Trophoblast cell (in vitro differentiated cells and primary cell): ENCODE measurements around the gene TIGD1.

Source experiments
- DNase-seq, 2 donors: peaks; one replicate each; pipeline ENCODE4 v3.0.0-alpha.2; 2016
- H2AFZ ChIP-seq: 2 replicates; pipeline ENCODE4 v1.6.1; 2013; ENCODE audit warnings: low read length, moderate library complexity, mild to moderate bottlenecking; ENCODE audit not compliant: insufficient read depth, poor library complexity
- H2AK5ac ChIP-seq: 2 replicates; pipeline ENCODE4 v1.6.1; 2013; ENCODE audit warnings: mild to moderate bottlenecking, low read length
- H2BK120ac ChIP-seq: 2 replicates; pipeline ENCODE4 v1.6.1; 2013; ENCODE audit warnings: low read length, mild to moderate bottlenecking, moderate library complexity; ENCODE audit not compliant: insufficient read depth, poor library complexity
- H2BK12ac ChIP-seq: 2 replicates; pipeline ENCODE4 v1.6.1; 2013; ENCODE audit warnings: mild to moderate bottlenecking, low read length, moderate library complexity
- H2BK5ac ChIP-seq: 2 replicates; pipeline ENCODE4 v1.6.1; 2013; ENCODE audit warnings: low read length, low read depth, moderate library complexity, mild to moderate bottlenecking; ENCODE audit not compliant: poor library complexity
- H3K14ac ChIP-seq: 2 replicates; pipeline ENCODE4 v1.6.1; 2013; ENCODE audit warnings: mild to moderate bottlenecking, low read length
- H3K18ac ChIP-seq: 2 replicates; pipeline ENCODE4 v1.6.1; 2013; ENCODE audit warnings: mild to moderate bottlenecking, low read length
- H3K23ac ChIP-seq: 2 replicates; pipeline ENCODE4 v1.6.1; 2013; ENCODE audit warnings: low read length
- H3K27ac ChIP-seq: 2 replicates; pipeline ENCODE4 v1.5.1; 2013; ENCODE audit warnings: low read depth, mild to moderate bottlenecking, inconsistent platforms, low read length, moderate library complexity
- H3K27me3 ChIP-seq: 2 replicates; pipeline ENCODE4 v1.6.1; 2013; ENCODE audit warnings: inconsistent platforms, mild to moderate bottlenecking, low read length, moderate library complexity; ENCODE audit not compliant: insufficient read depth
- H3K36me3 ChIP-seq, 2 experiments: 1 replicate in 1 of 2; 2 replicates in 1 of 2; pipeline ENCODE4 v1.6.1; 2013; ENCODE audit warnings: low read length in 2 of 2, mild to moderate bottlenecking in 2 of 2, moderate library complexity in 1 of 2; ENCODE audit not compliant: insufficient read depth in 2 of 2, control insufficient read depth in 1 of 2
- H3K4ac ChIP-seq: 2 replicates; pipeline ENCODE4 v1.6.1; 2013; ENCODE audit warnings: low read depth, mild to moderate bottlenecking, low read length, moderate library complexity
- H3K4me1 ChIP-seq, 2 experiments: 1 replicate in 1 of 2; 2 replicates in 1 of 2; pipeline ENCODE4 v1.6.1; 2013; ENCODE audit warnings: low read length in 2 of 2, mild to moderate bottlenecking in 2 of 2, moderate library complexity in 1 of 2; ENCODE audit not compliant: insufficient read depth in 2 of 2, control insufficient read depth in 1 of 2
- H3K4me2 ChIP-seq: 2 replicates; pipeline ENCODE4 v1.6.1; 2013; ENCODE audit warnings: inconsistent platforms, mild to moderate bottlenecking, low read length, moderate library complexity
- H3K4me3 ChIP-seq: 2 replicates; pipeline ENCODE4 v1.5.1; 2013; ENCODE audit warnings: mild to moderate bottlenecking, low read depth, low read length, inconsistent platforms
- H3K79me1 ChIP-seq: one replicate; pipeline ENCODE4 v1.6.1; 2013; ENCODE audit warnings: low read length
- H3K79me2 ChIP-seq: 2 replicates; pipeline ENCODE4 v1.6.1; 2013; ENCODE audit warnings: low read length, mild to moderate bottlenecking; ENCODE audit not compliant: control insufficient read depth, insufficient read depth, poor library complexity
- H3K9ac ChIP-seq: 2 replicates; pipeline ENCODE4 v1.6.1; 2013; ENCODE audit warnings: mild to moderate bottlenecking, low read length
- H3K9me3 ChIP-seq: 2 replicates; pipeline ENCODE4 v1.6.1; 2013; ENCODE audit warnings: low read depth, mild to moderate bottlenecking, control low read depth, inconsistent platforms, low read length; ENCODE audit not compliant: insufficient read depth
- H4K12ac ChIP-seq: 2 replicates; pipeline ENCODE4 v1.6.1; 2013; ENCODE audit warnings: low read depth, mild to moderate bottlenecking, low read length, moderate library complexity
- H4K8ac ChIP-seq: 2 replicates; pipeline ENCODE4 v1.6.1; 2013; ENCODE audit warnings: low read depth, mild to moderate bottlenecking, low read length, moderate library complexity
- H4K91ac ChIP-seq: one replicate; pipeline ENCODE4 v1.6.1; 2013; ENCODE audit warnings: low read depth, mild to moderate bottlenecking, low read length, moderate library complexity
- WGBS: extraction: QIAGEN DNeasy Blood & Tissue Kit; methylation state at CpG from one replicate; pipeline ENCODE4 v1.1.7; 2013; ENCODE audit warnings: missing lambda C conversion rate; ENCODE audit not compliant: insufficient read length, insufficient coverage; ENCODE audit errors: extremely low coverage; 5-methylcytosine and 5-hydroxymethylcytosine counted together

Gene TIGD1

DNA sequence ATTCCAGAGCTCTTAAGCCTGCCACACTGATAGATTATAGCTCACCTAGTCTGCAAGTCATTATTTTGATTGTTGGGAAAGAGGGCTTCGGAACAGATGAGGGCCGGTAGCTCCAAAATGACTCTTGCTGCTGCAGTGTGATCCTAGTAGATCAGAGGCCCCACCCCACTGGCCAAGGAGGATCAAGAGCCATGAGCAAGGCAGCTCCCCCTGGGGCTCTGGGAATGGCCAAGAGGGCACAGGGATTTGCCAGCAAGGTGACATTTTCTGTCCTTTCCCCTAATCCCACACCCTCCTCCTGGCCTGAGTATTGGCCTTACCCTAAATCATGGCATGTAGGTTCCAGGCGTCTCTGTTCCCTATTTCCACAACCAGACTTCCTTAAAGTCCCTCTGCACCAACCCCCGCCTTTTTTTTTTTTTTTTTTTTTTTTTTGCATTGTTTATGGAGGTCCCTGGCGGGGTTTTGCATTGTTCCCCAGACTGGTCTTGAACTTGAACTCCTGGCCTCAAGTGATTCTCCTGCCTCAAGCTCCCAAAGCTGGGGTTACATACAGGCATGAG lies 36.7 kb upstream of the TIGD1 start:
- Histone ChIP-seq H2BK12ac (no peak overlapping the region), H4K12ac (no peak overlapping the region), H3K9ac (no peak overlapping the region), H2BK120ac (no peak overlapping the region), H3K4ac (no peak overlapping the region), H4K8ac (no peak overlapping the region), H3K79me1 (no peaks in the 10 kb centered on the region), H3K27ac (no peak overlapping the region), H2AFZ (no peak overlapping the region), H4K91ac (no peak overlapping the region), H3K18ac (no peak overlapping the region), H3K4me3 (no peak overlapping the region), H2BK5ac (no peak overlapping the region), H3K4me1 (peaks cover 0 to 2% of the 10 kb centered on the region in 2 experiments), H3K23ac (no peak overlapping the region), H3K79me2 (no peaks in the 10 kb centered on the region), H3K4me2 (no peak overlapping the region), H3K14ac (no peak overlapping the region), H2AK5ac (no peak overlapping the region), H3K27me3 (no peaks in the 10 kb centered on the region), H3K9me3 (no peaks in the 10 kb centered on the region), H3K36me3 (peaks cover 2% of the 10 kb centered on the region in 2 experiments)
- WGBS: no CpG with 5 or more reads among the region's 5 CpGs
- no peak for DNase-seq

DNA sequence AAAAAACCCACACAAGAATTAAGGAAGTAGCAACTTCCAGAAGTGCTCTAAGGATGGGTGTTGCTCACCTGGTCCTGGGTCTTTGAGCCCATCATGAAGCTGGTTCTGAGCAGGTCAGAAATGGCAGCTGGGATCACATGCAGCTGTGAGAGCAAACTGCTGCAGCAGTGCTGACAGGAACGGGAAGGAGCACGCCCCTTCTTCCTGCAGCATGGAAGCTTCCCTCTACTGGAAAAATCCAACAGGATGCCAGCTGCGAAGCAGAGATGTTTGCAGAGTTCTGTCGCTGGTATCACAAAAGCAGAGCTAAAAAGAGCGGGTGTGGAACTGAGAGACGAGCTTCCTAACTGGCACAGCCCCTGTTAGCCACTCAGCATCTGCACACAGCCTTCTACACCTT lies 33.9 kb upstream of the TIGD1 start:
- H2AK5ac ChIP-seq: no peak overlapping the region
- no peak overlapping the region for H4K12ac ChIP-seq
- no peaks in the 10 kb centered on the region for H3K27me3 ChIP-seq
- no peak overlapping the region for H4K8ac ChIP-seq
- H3K9me3 ChIP-seq: no peaks in the 10 kb centered on the region
- H2BK12ac ChIP-seq: no peak overlapping the region
- H3K79me1 ChIP-seq: no peaks in the 10 kb centered on the region
- no peak for DNase-seq
- no peak overlapping the region for H3K27ac ChIP-seq
- no CpG with 5 or more reads among the region's 6 CpGs for WGBS
- no peaks in the 10 kb centered on the region for H3K79me2 ChIP-seq
- H4K91ac ChIP-seq: no peak overlapping the region
- no peak overlapping the region for H3K23ac ChIP-seq
- H2BK120ac ChIP-seq: no peak overlapping the region
- no peak overlapping the region for H3K18ac ChIP-seq
- H3K14ac ChIP-seq: no peak overlapping the region
- no peak overlapping the region for H2AFZ ChIP-seq
- H3K4me3 ChIP-seq: no peak overlapping the region
- no peak overlapping the region for H3K9ac ChIP-seq
- no peak overlapping the region for H2BK5ac ChIP-seq
- peaks cover 5 to 13% of the 10 kb centered on the region in 2 experiments for H3K36me3 ChIP-seq
- peaks cover 0 to 2% of the 10 kb centered on the region in 2 experiments for H3K4me1 ChIP-seq
- H3K4me2 ChIP-seq: no peak overlapping the region
- no peak overlapping the region for H3K4ac ChIP-seq

DNA sequence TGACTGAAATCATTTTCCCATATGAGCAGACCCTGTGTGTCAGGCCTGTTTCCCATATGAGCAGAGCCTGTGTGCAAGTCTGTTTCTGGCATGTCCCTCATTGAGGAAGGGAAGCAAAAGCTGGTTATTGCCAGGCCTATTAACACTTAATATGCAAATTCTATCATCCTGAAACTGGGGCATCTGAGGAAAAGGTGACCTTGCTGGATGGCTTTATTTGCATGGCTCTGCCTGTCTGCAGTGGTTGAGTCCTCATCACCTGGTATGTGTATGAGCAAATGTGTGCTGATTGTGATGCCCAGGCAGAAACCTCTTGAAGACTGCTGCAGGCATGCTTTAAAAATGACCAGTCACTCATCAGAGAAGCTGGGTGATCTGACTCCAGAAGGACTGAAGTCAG lies 31.4 kb upstream of the TIGD1 start:
- H3K9ac ChIP-seq: no peak overlapping the region
- DNase-seq: no peak
- no peak overlapping the region for H2AFZ ChIP-seq
- no peaks in the 10 kb centered on the region for H3K27me3 ChIP-seq
- H3K4me2 ChIP-seq: no peak overlapping the region
- no peak overlapping the region for H4K12ac ChIP-seq
- H4K8ac ChIP-seq: no peak overlapping the region
- H3K27ac ChIP-seq: no peak overlapping the region
- H3K9me3 ChIP-seq: no peaks in the 10 kb centered on the region
- H3K4ac ChIP-seq: no peak overlapping the region
- no peaks in the 10 kb centered on the region for H3K79me2 ChIP-seq
- H2BK120ac ChIP-seq: no peak overlapping the region
- no peak overlapping the region for H3K18ac ChIP-seq
- no peak overlapping the region for H2BK12ac ChIP-seq
- H3K4me1 ChIP-seq: peaks cover 0 to 5% of the 10 kb centered on the region in 2 experiments
- H2BK5ac ChIP-seq: no peak overlapping the region
- peaks cover 5 to 13% of the 10 kb centered on the region in 2 experiments for H3K36me3 ChIP-seq
- H3K79me1 ChIP-seq: no peaks in the 10 kb centered on the region
- no peak overlapping the region for H3K4me3 ChIP-seq
- no peak overlapping the region for H3K14ac ChIP-seq
- no peak overlapping the region for H3K23ac ChIP-seq
- no peak overlapping the region for H4K91ac ChIP-seq
- no peak overlapping the region for H2AK5ac ChIP-seq

DNA sequence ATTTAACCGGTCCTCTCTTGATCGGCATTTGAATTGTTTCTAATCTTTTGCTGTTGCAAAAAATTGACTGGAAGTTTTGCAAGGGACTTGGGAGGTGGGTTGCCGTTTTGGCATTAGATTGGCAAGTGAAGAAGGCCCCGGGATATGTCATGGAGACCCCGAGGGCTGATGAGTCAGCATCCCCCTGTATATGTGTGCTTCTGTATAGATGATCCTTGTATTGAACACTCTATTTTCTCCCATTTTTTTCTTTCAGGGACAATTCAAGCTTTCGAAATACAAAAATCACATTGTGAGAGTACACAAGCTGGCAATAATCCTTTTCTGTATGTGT lies 30.3 kb upstream of the TIGD1 start:
- Histone ChIP-seq H3K79me2 (no peaks in the 10 kb centered on the region), H3K9me3 (no peaks in the 10 kb centered on the region), H4K91ac (no peak overlapping the region), H2BK12ac (no peak overlapping the region), H2BK120ac (no peak overlapping the region), H2AFZ (no peak overlapping the region), H3K14ac (no peak overlapping the region), H3K27ac (no peak overlapping the region), H4K12ac (no peak overlapping the region), H3K9ac (no peak overlapping the region), H3K4ac (no peak overlapping the region), H2AK5ac (no peak overlapping the region), H3K4me1 (peaks cover 0 to 3% of the 10 kb centered on the region in 2 experiments), H3K79me1 (no peaks in the 10 kb centered on the region), H3K18ac (no peak overlapping the region), H3K36me3 (peaks cover 5 to 13% of the 10 kb centered on the region in 2 experiments), H4K8ac (no peak overlapping the region), H3K23ac (no peak overlapping the region), H3K4me3 (no peak overlapping the region), H3K27me3 (no peaks in the 10 kb centered on the region), H2BK5ac (no peak overlapping the region), H3K4me2 (no peak overlapping the region)
- no CpG with 5 or more reads among the region's 6 CpGs for WGBS
- DNase-seq: no peak
